ENCODE measurements around the gene NOG. TPM values are rescaled to one million over a fixed set of nuclear protein-coding genes. Genes with fewer than 3 reads are reported as not detected.

Gene NOG
- total and polyA plus RNA-seq, 10 of the 15 experiments (the other 5 are each of a cell fraction or from before 2014, with no cell fraction given): 0.10 TPM; not detected in 9

DNA sequence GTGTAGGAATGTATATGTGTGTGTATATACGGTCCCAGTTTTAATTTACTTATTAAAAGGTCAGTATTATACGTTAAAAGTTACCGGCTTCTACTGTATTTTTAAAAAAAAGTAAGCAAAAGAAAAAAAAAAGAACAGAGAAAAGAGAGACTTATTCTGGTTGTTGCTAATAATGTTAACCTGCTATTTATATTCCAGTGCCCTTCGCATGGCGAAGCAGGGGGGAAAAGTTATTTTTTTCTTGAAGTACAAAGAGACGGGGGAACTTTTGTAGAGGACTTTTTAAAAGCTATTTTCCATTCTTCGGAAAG lies 1.6 kb downstream of the NOG start (continued):
- TF ChIP-seq, protein P1, sequence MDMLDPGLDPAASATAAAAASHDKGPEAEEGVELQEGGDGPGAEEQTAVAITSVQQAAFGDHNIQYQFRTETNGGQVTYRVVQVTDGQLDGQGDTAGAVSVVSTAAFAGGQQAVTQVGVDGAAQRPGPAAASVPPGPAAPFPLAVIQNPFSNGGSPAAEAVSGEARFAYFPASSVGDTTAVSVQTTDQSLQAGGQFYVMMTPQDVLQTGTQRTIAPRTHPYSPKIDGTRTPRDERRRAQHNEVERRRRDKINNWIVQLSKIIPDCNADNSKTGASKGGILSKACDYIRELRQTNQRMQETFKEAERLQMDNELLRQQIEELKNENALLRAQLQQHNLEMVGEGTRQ (IDR thresholded peaks at IDR 0.05; ENCODE audit: borderline replicate concordance, low read depth, low read length): no peak
- TF ChIP-seq SIX5 (IDR thresholded peaks at IDR 0.05; ENCODE audit: low read depth, low read length, severe bottlenecking) (no peak), HSF1 (IDR thresholded peaks at IDR 0.05; ENCODE audit: low read depth, low read length) (no peak), ZNF24 (IDR thresholded peaks at IDR 0.05) (no peak), CREM (IDR thresholded peaks at IDR 0.05; ENCODE audit: low read depth) (no peak), MEF2B (IDR thresholded peaks at IDR 0.05; ENCODE audit: partially characterized antibody, poor library complexity, severe bottlenecking) (no peak), RUNX3 (IDR thresholded peaks at IDR 0.05; ENCODE audit: low read length) (no peak)

GRCh38 chr17:56595831-56596690 lies 2.6 kb downstream of the NOG start:
- Histone ChIP-seq H3K9me3 (replicated peaks; ENCODE audit: control insufficient read depth, insufficient read depth, low read length) (no peaks in the 10 kb centered on the region), H3K27me3 (replicated peaks in 1 of 2; ENCODE audit: control insufficient read depth in 2 of 2, insufficient read depth in 2 of 2, low read length in 1 of 2) (peaks cover 13 to 19% of the 10 kb centered on the region in 2 experiments), H4K20me1 (ENCODE audit: control insufficient read depth, insufficient read depth) (no peaks in the 10 kb centered on the region), H3K9ac (ENCODE audit: control insufficient read depth, insufficient read depth, low read length) (no peak overlapping the region), H2AFZ (ENCODE audit: control insufficient read depth, low read depth, low read length) (no peak overlapping the region), H3K4me3 (no peak overlapping the region), H3K36me3 (ENCODE audit: control insufficient read depth in 2 of 2, insufficient read depth in 2 of 2, low read length in 1 of 2) (no peaks in the 10 kb centered on the region), H3K79me2 (ENCODE audit: control insufficient read depth, insufficient read depth, low read length) (no peaks in the 10 kb centered on the region), H3K27ac (ENCODE audit: control insufficient read depth, insufficient read depth) (no peak overlapping the region), H3K4me2 (ENCODE audit: control insufficient read depth, insufficient read depth) (no peak overlapping the region), H3K4me1 (ENCODE audit: control insufficient read depth, insufficient read depth, low read length) (no peaks in the 10 kb centered on the region)
- FAIRE-seq (no peak), ATAC-seq (no peak), DNase-seq (ENCODE audit: low read depth, low spot score) (no peak)
- CTCF ChIA-PET: interaction anchor here (6.0 kb wide), 1 partner anchor 121 kb away, joined by 57 read pairs; no protein-coding TSS in a partner anchor
- BruUV-seq (replicated peaks): no TSS peak
- RAD21 ChIA-PET (ENCODE audit: unreplicated experiment): interaction anchor here (0.7 kb wide), 1 partner anchor 184 kb away, joined by 3 read pairs; no protein-coding TSS in a partner anchor
- SMC1A ChIA-PET (ENCODE audit: uncharacterized antibody, unreplicated experiment): interaction anchor here (1.0 to 1.5 kb wide), 2 partner anchors 13 to 120 kb away, joined by 3 to 4 read pairs; no protein-coding TSS in a partner anchor
- POLR2A ChIA-PET: no interaction called here
- in situ Hi-C loops (cut with MboI): no loop called here
- 5% methylated on average over 43 of the region's 43 CpGs for WGBS (ENCODE audit: insufficient coverage, insufficient replicate concordance, low lambda C conversion rate, missing lambda C conversion rate)
- intact Hi-C loops (cut with micrococcal nuclease; ENCODE audit: unreplicated experiment): no loop called here
- TF ChIP-seq BCL11A (IDR thresholded peaks at IDR 0.05; ENCODE audit: low read depth, low read length) (no peak), EZH2 (IDR thresholded peaks at IDR 0.05; ENCODE audit: borderline replicate concordance, control insufficient read depth, low read depth, low read length) (0 out of 2 replicates have a peak, but pooled peaks have one; percentile 83), KAT2A (conservative IDR thresholded peaks at IDR 0.05; ENCODE audit: control insufficient read depth, low read depth, low read length) (no peak)
- TF ChIP-seq, protein P2, sequence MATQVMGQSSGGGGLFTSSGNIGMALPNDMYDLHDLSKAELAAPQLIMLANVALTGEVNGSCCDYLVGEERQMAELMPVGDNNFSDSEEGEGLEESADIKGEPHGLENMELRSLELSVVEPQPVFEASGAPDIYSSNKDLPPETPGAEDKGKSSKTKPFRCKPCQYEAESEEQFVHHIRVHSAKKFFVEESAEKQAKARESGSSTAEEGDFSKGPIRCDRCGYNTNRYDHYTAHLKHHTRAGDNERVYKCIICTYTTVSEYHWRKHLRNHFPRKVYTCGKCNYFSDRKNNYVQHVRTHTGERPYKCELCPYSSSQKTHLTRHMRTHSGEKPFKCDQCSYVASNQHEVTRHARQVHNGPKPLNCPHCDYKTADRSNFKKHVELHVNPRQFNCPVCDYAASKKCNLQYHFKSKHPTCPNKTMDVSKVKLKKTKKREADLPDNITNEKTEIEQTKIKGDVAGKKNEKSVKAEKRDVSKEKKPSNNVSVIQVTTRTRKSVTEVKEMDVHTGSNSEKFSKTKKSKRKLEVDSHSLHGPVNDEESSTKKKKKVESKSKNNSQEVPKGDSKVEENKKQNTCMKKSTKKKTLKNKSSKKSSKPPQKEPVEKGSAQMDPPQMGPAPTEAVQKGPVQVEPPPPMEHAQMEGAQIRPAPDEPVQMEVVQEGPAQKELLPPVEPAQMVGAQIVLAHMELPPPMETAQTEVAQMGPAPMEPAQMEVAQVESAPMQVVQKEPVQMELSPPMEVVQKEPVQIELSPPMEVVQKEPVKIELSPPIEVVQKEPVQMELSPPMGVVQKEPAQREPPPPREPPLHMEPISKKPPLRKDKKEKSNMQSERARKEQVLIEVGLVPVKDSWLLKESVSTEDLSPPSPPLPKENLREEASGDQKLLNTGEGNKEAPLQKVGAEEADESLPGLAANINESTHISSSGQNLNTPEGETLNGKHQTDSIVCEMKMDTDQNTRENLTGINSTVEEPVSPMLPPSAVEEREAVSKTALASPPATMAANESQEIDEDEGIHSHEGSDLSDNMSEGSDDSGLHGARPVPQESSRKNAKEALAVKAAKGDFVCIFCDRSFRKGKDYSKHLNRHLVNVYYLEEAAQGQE (IDR thresholded peaks at IDR 0.05; ENCODE audit: low read depth, low read length): no peak
